Suppressor macrophage (primary cell): Measurements from ENCODE around the gene NDUFB4.
"Not testable (repeated sequence)": the region's sequence is repeated elsewhere in the genome, so short reads cannot be mapped to it uniquely, and the experiment has no call there.

Source experiments
- DNase-seq, 4 experiments: peaks; one replicate each; pipeline ENCODE4 v3.0.0-alpha.2; 2020 to 2022

The NDUFB4 gene

GRCh38 chr3:120637851-120638559, 41.9 kb downstream of the NDUFB4 start:
- peak; percentile 54 to 78 (median 70) for DNase-seq

- not testable (repeated sequence) for DNase-seq
Measured at GRCh38 chr3:120638820-120639219, 42.7 kb downstream of the NDUFB4 start.

DNA sequence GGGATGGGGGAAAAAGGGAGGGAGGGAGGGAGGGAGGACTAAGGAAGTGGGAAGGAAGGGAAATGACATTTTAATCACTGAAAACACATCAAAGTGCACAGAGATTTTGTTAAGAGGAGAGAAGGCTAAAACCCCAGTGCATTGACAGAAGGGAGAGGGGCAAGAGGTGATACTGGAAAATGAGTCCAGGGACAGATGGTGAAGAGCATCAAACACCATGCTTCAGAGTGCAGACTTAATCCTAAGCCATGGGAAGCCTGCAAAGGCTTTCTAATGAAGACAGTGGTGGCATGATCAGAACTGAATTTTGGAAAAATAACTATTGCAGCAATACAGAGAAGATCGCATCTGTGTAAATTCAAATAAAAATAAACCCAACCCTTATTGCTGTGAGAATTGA, 44.1 kb downstream of the NDUFB4 start:
- no peak for DNase-seq

GRCh38 chr3:120641696-120642246, 45.6 kb downstream of the NDUFB4 start:
- DNase-seq = no peak

DNA sequence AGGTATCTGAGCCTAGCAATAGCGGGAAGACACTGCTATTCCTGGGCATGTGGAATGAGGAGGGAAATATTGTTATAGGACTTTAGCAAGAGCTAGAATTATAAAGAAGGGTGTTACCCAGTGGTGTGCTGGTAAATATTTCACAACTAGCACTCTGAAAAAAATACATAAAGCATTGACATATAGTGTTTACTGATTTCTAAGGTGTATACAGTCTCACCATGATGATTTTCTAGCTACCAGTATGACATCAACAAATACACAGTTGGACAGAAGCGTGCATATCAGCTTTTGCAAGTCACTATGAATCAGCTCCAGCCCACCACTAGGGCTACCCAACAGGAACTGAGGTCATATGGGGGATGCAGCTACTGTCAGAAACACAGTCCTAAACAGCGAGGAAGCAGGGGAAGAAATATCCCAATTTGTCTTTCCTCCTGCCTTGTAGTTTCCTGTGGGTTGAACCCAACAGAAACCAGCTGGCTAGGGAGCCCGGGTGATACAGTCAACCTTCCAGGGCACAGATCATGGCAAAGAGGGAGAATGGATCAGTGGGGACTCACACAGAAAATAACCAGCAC, 46.3 kb downstream of the NDUFB4 start:
- DNase-seq = peak; percentile 85 to 94 (median 89)

DNA sequence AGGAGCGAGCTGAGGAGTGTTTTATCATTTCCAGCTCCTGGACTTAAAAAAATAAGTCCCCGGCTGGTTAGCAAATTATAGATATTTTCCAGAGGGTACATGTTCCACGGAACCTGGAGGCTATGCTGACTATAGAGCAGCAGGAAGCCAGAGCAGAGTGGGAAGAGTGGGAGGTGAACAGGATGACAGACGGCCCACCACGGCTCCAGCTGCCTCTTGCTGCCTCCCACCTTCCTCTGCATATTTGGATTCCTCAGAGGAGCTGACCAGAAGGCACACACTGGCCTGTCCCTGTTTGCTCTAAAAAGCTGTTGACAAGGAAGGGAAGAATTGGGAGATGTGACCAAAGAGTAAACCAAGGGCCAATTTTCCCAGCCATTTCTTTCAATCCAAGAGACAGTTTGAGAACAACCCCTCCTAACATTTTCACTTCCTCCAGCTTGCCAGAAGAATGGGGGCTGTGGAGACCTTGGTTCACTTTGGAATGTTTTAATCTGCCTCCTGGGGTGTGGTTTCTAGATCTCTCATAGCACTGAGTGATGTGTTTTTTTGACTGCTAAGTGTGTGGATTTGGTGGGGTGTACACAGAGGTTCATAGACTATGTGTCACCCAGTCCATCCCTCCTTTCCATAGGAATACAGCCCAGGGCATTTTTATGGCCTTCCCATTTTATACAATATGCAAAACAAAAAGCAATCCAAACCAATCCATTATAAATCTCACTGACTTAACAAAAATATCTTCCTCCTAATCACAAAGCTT, 49.1 kb downstream of the NDUFB4 start:
- DNase-seq = peak in 3 of 4 experiments; percentile 31 to 50 (median 49)

GRCh38 chr3:120646771-120647432, 50.8 kb downstream of the NDUFB4 start:
- peak in 2 of 4 experiments; percentile 11 to 23 for DNase-seq

DNA sequence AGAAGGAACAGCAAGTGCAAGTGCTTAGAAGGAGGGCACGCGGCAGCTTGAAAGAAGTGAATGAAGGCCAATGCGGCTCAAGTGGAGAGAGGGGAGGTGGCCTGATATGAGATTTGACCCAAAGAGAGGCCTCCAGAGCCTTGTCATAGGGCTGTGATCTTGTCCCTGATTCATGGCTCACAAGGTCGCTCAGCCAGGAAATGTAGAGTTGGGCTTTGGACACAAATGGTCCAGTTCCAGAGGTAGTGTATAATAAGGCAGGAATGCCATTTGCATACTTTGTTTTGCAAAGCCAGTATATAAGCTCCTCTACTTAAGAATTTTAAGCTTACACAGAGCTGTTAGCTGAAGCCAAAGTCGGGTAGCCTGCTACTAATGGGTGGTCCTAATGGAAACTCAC, 52.2 kb downstream of the NDUFB4 start:
- no peak for DNase-seq

DNA sequence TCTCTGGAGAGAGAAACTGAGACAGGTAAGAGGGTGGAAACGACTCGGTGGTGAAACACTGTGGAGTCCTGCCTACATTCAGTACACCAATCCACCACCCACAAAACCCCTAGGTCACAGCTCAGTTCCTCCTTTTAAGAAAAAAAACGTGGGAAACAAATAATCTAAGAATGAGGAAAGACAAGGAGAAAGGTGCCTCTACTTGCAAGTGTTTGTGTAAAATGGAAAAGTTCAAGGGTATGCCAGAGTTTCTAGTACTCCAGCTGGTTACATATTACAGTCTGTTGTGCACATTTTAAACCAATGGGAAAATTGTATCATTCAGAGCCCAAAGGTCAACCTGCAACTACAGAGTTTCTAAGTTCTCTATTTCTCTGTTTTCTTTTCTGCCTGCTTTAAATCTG, 53.7 kb downstream of the NDUFB4 start:
- peak; percentile 19 to 57 (median 52) for DNase-seq

DNA sequence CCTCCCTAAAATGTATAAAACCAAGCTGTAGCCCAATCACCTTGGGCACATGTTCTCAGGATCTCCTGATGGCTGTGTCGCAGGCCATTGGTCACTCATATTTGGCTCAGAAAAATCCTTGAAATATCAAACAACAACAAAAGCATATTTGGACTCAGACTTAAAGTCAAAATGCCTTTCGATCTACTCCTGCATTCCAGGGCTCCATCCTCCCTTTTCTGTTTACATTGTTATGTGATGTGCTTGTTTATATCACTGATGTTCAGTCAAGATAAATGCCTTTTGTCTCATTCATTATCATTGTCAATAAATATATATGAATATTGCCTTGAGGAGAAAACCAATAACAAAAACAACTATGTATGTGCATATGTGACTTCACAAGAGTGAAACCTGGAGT, 54.2 kb downstream of the NDUFB4 start:
- no peak for DNase-seq
